Activated CD4-positive, alpha-beta T cell treated with anti-CD3 and anti-CD28 coated beads, Interleukin-2, amount 50 U/mL, for 16 hours (primary cell): ENCODE data around the gene RNF19B.
A peak's percentile ranks its signal among the peaks of the same experiment; 100 is the strongest.

Experiments used
- DNase-seq: peaks from one replicate; pipeline ENCODE4 v3.0.0-alpha.2; 2020

RNF19B gene

GRCh38 chr1:32900956-32901822 is 63.4 kb downstream of the RNF19B start, which contains the start of gene TMEM54:
Gene TMEM54, minus strand, starts transcription at chr1:32901389. Its CDS starts 151 bp downstream, at chr1:32901238.
- DNase-seq: no peak

- no peak for DNase-seq
Observed at GRCh38 chr1:32900371-32900955, 64.1 kb downstream of the RNF19B start.

- no peak for DNase-seq
Observed at GRCh38 chr1:32899586-32900296, 64.9 kb downstream of the RNF19B start.

GRCh38 chr1:32898958-32899357 is 65.7 kb downstream of the RNF19B start:
- DNase-seq: no peak

GRCh38 chr1:32898056-32898455 is 66.6 kb downstream of the RNF19B start:
- no peak for DNase-seq

- DNase-seq: no peak
Observed at GRCh38 chr1:32897082-32898049, 67.2 kb downstream of the RNF19B start.

- no peak for DNase-seq
Observed at GRCh38 chr1:32896451-32896850, 68.2 kb downstream of the RNF19B start.

- DNase-seq: no peak
Observed at GRCh38 chr1:32895325-32896215, 69.0 kb downstream of the RNF19B start.

- DNase-seq: no peak
Observed at GRCh38 chr1:32894681-32895080, 69.9 kb downstream of the RNF19B start.

- no peak for DNase-seq
Observed at GRCh38 chr1:32894019-32894600, 70.5 kb downstream of the RNF19B start.

- peak; percentile 10 for DNase-seq
Observed at GRCh38 chr1:32893198-32894018, 71.2 kb downstream of the RNF19B start.

- DNase-seq: peak; percentile 37
Observed at GRCh38 chr1:32892368-32893197, 72.0 kb downstream of the RNF19B start.

- no peak for DNase-seq
Observed at GRCh38 chr1:32891630-32892029, 73.0 kb downstream of the RNF19B start.

- DNase-seq: no peak
Observed at GRCh38 chr1:32891241-32891570, 73.4 kb downstream of the RNF19B start.

GRCh38 chr1:32890516-32891240 is 73.9 kb downstream of the RNF19B start:
- DNase-seq: no peak

- no peak for DNase-seq
Observed at GRCh38 chr1:32889731-32890278, 74.8 kb downstream of the RNF19B start.

- no peak for DNase-seq
Observed at GRCh38 chr1:32888677-32889420, 75.8 kb downstream of the RNF19B start.
